Vagina (tissue), 2 donors: ENCODE data around the gene ADAM8. TPM values are rescaled to one million over a fixed set of nuclear protein-coding genes. Genes with fewer than 3 reads are reported as not detected.

Experiments used
- DNase-seq, 2 donors: peaks; one replicate each; pipeline ENCODE4 v3.0.0-alpha.2; 2017; ENCODE audit errors: extremely low spot score in 2 of 2
- H3K27ac ChIP-seq: fragments of 200-600 bp; sonication (generic); one replicate; pipeline ENCODE4 v1.5.1; 2019
- H3K27me3 ChIP-seq: fragments of 200-600 bp; sonication (generic); one replicate; pipeline ENCODE4 v1.5.1; 2019
- H3K36me3 ChIP-seq, 2 donors: fragments of 200-600 bp; sonication (generic); one replicate each; pipeline ENCODE4 v1.5.1; 2017 to 2019
- H3K4me1 ChIP-seq: fragments of 200-600 bp; sonication (generic); one replicate; pipeline ENCODE4 v1.5.1; 2019
- H3K4me3 ChIP-seq, 2 donors: fragments of 200-600 bp; sonication (generic); 1 replicate in 1 of 2; 2 replicates in 1 of 2; pipeline ENCODE4 v1.5.1; 2016 to 2019
- H3K9me3 ChIP-seq: fragments of 200-600 bp; sonication (generic); one replicate; pipeline ENCODE4 v1.5.1; 2019
- POLR2A ChIP-seq, 2 donors: fragments of 450-650 bp; IDR thresholded peaks; one replicate each; pipeline ENCODE4 v1.6.1; 2017; ENCODE audit warnings: antibody characterized with exemption in 2 of 2, mild to moderate bottlenecking in 2 of 2, moderate library complexity in 2 of 2
- POLR2AphosphoS5 ChIP-seq, 2 donors: sonication (generic); formaldehyde crosslinking; IDR thresholded peaks; one replicate each; pipeline ENCODE4 v1.9.0; 2017; ENCODE audit warnings: antibody characterized with exemption in 2 of 2, mild to moderate bottlenecking in 2 of 2, low read depth in 1 of 2; ENCODE audit not compliant: insufficient read depth in 1 of 2
- intact Hi-C: fragments of 100-400 bp; cut with DNase I; formaldehyde crosslinking; loops from one replicate; pipeline ENCODE4 v1.15.1; 2023
- total RNA-seq: library from RNA; depleted of rRNA; stranded (reverse); fragments of >200 nt; gene quantifications from one replicate; pipeline ENCODE4 v1.2.3, GENCODE V29; 2016
- TF ChIP-seq, protein P1 (sequence below), 3 experiments: fragments of 450-650 bp in 2 of 3; fragments of 200-600 bp in 1 of 3; sonication (generic) in 1 of 3; IDR thresholded peaks; one replicate each; pipeline ENCODE4 v1.5.1; 2017 to 2019; ENCODE audit warnings: antibody characterized with exemption in 3 of 3, mild to moderate bottlenecking in 2 of 3, moderate library complexity in 2 of 3

The ADAM8 gene
- total RNA-seq, 1 donor from 2014 or later = 11.0 TPM

GRCh38 chr10:133283931-133284330, 7.3 kb upstream of the ADAM8 start:
- Histone ChIP-seq H3K27ac (no peak overlapping the region), H3K27me3 (no peaks in the 10 kb centered on the region), H3K9me3 (no peaks in the 10 kb centered on the region), H3K4me1 (no peaks in the 10 kb centered on the region), H3K36me3 (peaks cover 2 to 96% of the 10 kb centered on the region in 2 donors), H3K4me3 (no peak overlapping the region)
- no peak for DNase-seq
- intact Hi-C loops = no loop called here
- TF ChIP-seq POLR2AphosphoS5 (IDR thresholded peaks at IDR 0.05; ENCODE audit: insufficient read depth in 1 of 2, low read depth in 1 of 2) = no peak
- no peak for TF ChIP-seq POLR2A (IDR thresholded peaks at IDR 0.05)
- TF ChIP-seq, protein P1, sequence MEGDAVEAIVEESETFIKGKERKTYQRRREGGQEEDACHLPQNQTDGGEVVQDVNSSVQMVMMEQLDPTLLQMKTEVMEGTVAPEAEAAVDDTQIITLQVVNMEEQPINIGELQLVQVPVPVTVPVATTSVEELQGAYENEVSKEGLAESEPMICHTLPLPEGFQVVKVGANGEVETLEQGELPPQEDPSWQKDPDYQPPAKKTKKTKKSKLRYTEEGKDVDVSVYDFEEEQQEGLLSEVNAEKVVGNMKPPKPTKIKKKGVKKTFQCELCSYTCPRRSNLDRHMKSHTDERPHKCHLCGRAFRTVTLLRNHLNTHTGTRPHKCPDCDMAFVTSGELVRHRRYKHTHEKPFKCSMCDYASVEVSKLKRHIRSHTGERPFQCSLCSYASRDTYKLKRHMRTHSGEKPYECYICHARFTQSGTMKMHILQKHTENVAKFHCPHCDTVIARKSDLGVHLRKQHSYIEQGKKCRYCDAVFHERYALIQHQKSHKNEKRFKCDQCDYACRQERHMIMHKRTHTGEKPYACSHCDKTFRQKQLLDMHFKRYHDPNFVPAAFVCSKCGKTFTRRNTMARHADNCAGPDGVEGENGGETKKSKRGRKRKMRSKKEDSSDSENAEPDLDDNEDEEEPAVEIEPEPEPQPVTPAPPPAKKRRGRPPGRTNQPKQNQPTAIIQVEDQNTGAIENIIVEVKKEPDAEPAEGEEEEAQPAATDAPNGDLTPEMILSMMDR (IDR thresholded peaks at IDR 0.05) = no peak

- TF ChIP-seq, protein P1 (IDR thresholded peaks at IDR 0.05) = no peak
- no peak for TF ChIP-seq POLR2A (IDR thresholded peaks at IDR 0.05)
- TF ChIP-seq POLR2AphosphoS5 (IDR thresholded peaks at IDR 0.05; ENCODE audit: insufficient read depth in 1 of 2, low read depth in 1 of 2) = no peak
- no peak for DNase-seq
- Histone ChIP-seq H3K36me3 (peaks cover 2 to 90% of the 10 kb centered on the region in 2 donors), H3K4me1 (no peaks in the 10 kb centered on the region), H3K9me3 (no peaks in the 10 kb centered on the region), H3K4me3 (no peak overlapping the region), H3K27me3 (no peaks in the 10 kb centered on the region), H3K27ac (no peak overlapping the region)
- intact Hi-C loops = no loop called here
Observed at GRCh38 chr10:133282846-133283390, 6.2 kb upstream of the ADAM8 start.

DNA sequence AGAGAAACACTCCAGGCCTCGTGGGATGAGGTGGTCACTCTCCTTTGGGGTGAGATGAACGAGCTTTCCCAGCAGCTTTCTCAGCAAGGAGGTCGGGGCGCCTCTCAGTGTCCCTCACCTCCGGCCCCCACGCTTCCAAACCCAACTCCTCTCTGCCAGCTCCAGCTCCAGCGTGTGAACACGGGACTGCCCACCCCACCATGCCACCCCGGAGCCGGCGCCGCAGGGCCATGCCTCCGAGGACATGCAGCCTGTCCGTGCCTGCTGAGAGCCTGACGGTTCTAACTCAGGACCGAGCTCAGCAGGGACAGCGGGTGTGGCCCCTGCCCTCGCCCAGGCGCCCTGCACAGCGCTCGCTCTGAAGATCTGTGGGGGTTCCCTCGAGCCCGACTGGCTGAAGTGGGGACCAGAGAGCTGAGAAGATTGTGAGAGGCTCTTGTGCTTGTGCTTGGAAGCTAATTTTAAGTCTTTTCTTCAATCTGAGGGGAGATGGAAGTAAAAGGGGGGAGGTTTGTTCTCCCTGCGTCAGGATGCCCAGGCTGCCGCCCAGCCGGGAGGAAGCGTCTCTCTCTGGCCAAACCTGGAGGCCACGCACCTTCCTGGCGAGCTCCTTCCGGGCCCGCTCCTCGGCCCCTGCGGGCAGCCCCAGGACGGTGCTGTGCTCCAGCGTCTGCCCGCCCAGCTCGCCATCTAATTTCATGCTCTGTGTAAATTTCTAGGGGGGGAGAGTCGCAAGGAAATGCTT, 5.1 kb upstream of the ADAM8 start:
- intact Hi-C loops = no loop called here
- TF ChIP-seq, protein P1 (IDR thresholded peaks at IDR 0.05) = no peak
- no peak for TF ChIP-seq POLR2A (IDR thresholded peaks at IDR 0.05)
- no peak for TF ChIP-seq POLR2AphosphoS5 (IDR thresholded peaks at IDR 0.05; ENCODE audit: insufficient read depth in 1 of 2, low read depth in 1 of 2)
- H3K27ac ChIP-seq = no peak overlapping the region
- no peak overlapping the region for H3K4me3 ChIP-seq
- peaks cover 10% of the 10 kb centered on the region for H3K4me1 ChIP-seq
- DNase-seq = no peak
- no peaks in the 10 kb centered on the region for H3K27me3 ChIP-seq
- H3K36me3 ChIP-seq = peaks cover 2 to 81% of the 10 kb centered on the region in 2 donors
- H3K9me3 ChIP-seq = no peaks in the 10 kb centered on the region

GRCh38 chr10:133281084-133281483, 4.4 kb upstream of the ADAM8 start:
- no peak overlapping the region for H3K27ac ChIP-seq
- no peak for DNase-seq
- intact Hi-C loops = no loop called here
- peaks cover 16% of the 10 kb centered on the region for H3K4me1 ChIP-seq
- no peaks in the 10 kb centered on the region for H3K9me3 ChIP-seq
- H3K4me3 ChIP-seq = no peak overlapping the region
- no peak for TF ChIP-seq POLR2AphosphoS5 (IDR thresholded peaks at IDR 0.05; ENCODE audit: insufficient read depth in 1 of 2, low read depth in 1 of 2)
- TF ChIP-seq, protein P1 (IDR thresholded peaks at IDR 0.05) = no peak
- no peak for TF ChIP-seq POLR2A (IDR thresholded peaks at IDR 0.05)
- H3K27me3 ChIP-seq = no peaks in the 10 kb centered on the region
- peaks cover 2 to 75% of the 10 kb centered on the region in 2 donors for H3K36me3 ChIP-seq
